Loucy (cell line): ENCODE measurements around the gene KSR1.

Experiments
- H2AFZ ChIP-seq: fragments of 200-600 bp; sonication (generic); 2 replicates; pipeline ENCODE4 v1.6.0; 2016; ENCODE audit warnings: antibody characterized with exemption, mild to moderate bottlenecking, low read length, moderate library complexity
- H3F3A ChIP-seq: fragments of 200-600 bp; 2 replicates; pipeline ENCODE4 v1.6.0; 2016; ENCODE audit warnings: antibody characterized with exemption, low read depth, mild to moderate bottlenecking
- H3K27me3 ChIP-seq: fragments of 200-600 bp; sonication (generic); 2 replicates; pipeline ENCODE4 v1.6.1; 2014; ENCODE audit warnings: low read length, mild to moderate bottlenecking; ENCODE audit not compliant: insufficient read depth, poor library complexity, severe bottlenecking
- H3K36me3 ChIP-seq: fragments of 200-600 bp; sonication (generic); 2 replicates; pipeline ENCODE4 v1.6.1; 2016; ENCODE audit warnings: low read length; ENCODE audit not compliant: insufficient read depth
- H3K4me1 ChIP-seq: fragments of 200-600 bp; sonication (generic); 2 replicates; pipeline ENCODE4 v1.5.1; 2014; ENCODE audit warnings: low read length, mild to moderate bottlenecking; ENCODE audit not compliant: insufficient read depth, poor library complexity, severe bottlenecking
- H3K4me2 ChIP-seq: fragments of 200-600 bp; sonication (generic); 2 replicates; pipeline ENCODE4 v1.6.0; 2014; ENCODE audit warnings: antibody characterized with exemption, low read length, low read depth, mild to moderate bottlenecking; ENCODE audit not compliant: poor library complexity, severe bottlenecking
- H3K4me3 ChIP-seq: fragments of 200-600 bp; sonication (generic); 2 replicates; pipeline ENCODE4 v1.5.1; 2014; ENCODE audit warnings: low read length, mild to moderate bottlenecking, mixed read lengths; ENCODE audit not compliant: poor library complexity, severe bottlenecking
- H3K79me2 ChIP-seq: fragments of 200-600 bp; sonication (generic); 2 replicates; pipeline ENCODE4 v1.6.1; 2014; ENCODE audit warnings: low read length; ENCODE audit not compliant: insufficient read depth
- H3K9ac ChIP-seq: fragments of 200-600 bp; sonication (generic); 2 replicates; pipeline ENCODE4 v1.6.0; 2014; ENCODE audit warnings: mild to moderate bottlenecking, low read depth, low read length, moderate library complexity; ENCODE audit not compliant: poor library complexity, severe bottlenecking
- H3K9me2 ChIP-seq: fragments of 200-600 bp; sonication (generic); replicated peaks from 2 replicates; pipeline ENCODE4 v1.6.1; 2016; ENCODE audit warnings: low read depth, low read length, mixed read lengths
- H3K9me3 ChIP-seq: fragments of 200-600 bp; sonication (generic); 2 replicates; pipeline ENCODE4 v1.6.1; 2014; ENCODE audit warnings: mild to moderate bottlenecking, antibody characterized with exemption, low read length, low read depth; ENCODE audit not compliant: insufficient read depth
- H4K20me1 ChIP-seq: fragments of 200-600 bp; sonication (generic); 2 replicates; pipeline ENCODE4 v1.6.0; 2014; ENCODE audit warnings: antibody characterized with exemption, low read length, mild to moderate bottlenecking; ENCODE audit not compliant: insufficient read depth, poor library complexity, severe bottlenecking
- EZH2phosphoT487 ChIP-seq: fragments of 200-600 bp; IDR thresholded peaks from 2 replicates; pipeline ENCODE4 v1.6.1; 2018; ENCODE audit warnings: antibody characterized with exemption, mild to moderate bottlenecking, moderate library complexity, borderline replicate concordance
- TF ChIP-seq, protein P1 (sequence below): fragments of 200-600 bp; sonication (generic); conservative IDR thresholded peaks from 2 replicates; pipeline ENCODE4 v1.5.1; 2014; ENCODE audit warnings: mild to moderate bottlenecking, antibody characterized with exemption, low read length

KSR1 gene

DNA sequence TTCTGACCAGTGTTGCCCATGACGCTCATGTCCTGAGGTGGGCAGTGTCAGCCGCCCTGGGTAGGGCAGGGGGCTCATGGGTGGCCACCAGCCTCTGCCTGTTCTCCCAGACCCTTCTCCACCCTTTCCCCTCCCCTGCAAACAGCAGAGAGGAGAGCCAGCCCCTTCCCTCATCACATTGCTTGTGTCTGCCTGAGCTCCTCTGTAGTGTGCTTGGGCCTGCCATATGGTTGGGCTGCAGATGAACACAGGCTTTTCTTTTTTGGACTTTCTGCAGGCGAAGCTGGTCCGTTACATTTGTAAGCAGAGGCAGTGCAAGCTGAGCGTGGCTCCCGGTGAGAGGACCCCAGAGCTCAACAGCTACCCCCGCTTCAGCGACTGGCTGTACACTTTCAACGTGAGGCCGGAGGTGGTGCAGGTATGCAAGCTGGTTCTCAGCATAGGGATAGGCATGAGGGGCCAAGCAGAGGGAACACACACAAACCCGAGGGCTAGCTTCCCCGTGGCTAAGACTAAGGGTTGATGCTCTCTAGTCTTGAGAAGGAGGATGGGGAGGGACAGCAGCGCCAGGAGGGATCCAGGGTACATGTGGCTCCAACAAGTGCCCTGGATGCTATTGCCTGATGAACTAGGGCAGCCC, 94.2 kb downstream of the KSR1 start:
- Histone ChIP-seq H3K4me3 (no peak overlapping the region), H3F3A (no peaks in the 10 kb centered on the region), H3K27me3 (no peaks in the 10 kb centered on the region), H4K20me1 (peaks cover 14% of the 10 kb centered on the region), H3K4me1 (peaks cover 21% of the 10 kb centered on the region), H3K9me3 (no peaks in the 10 kb centered on the region), H3K9ac (no peak overlapping the region), H3K79me2 (peaks cover 34% of the 10 kb centered on the region; the same call in 1 of the 2 replicates), H2AFZ (no peak overlapping the region), H3K4me2 (no peak overlapping the region), H3K9me2 (no peaks in the 10 kb centered on the region), H3K36me3 (peaks cover 5% of the 10 kb centered on the region; the same call in 1 of the 2 replicates)
- TF ChIP-seq, protein P1, sequence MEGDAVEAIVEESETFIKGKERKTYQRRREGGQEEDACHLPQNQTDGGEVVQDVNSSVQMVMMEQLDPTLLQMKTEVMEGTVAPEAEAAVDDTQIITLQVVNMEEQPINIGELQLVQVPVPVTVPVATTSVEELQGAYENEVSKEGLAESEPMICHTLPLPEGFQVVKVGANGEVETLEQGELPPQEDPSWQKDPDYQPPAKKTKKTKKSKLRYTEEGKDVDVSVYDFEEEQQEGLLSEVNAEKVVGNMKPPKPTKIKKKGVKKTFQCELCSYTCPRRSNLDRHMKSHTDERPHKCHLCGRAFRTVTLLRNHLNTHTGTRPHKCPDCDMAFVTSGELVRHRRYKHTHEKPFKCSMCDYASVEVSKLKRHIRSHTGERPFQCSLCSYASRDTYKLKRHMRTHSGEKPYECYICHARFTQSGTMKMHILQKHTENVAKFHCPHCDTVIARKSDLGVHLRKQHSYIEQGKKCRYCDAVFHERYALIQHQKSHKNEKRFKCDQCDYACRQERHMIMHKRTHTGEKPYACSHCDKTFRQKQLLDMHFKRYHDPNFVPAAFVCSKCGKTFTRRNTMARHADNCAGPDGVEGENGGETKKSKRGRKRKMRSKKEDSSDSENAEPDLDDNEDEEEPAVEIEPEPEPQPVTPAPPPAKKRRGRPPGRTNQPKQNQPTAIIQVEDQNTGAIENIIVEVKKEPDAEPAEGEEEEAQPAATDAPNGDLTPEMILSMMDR = no peak
- TF ChIP-seq EZH2phosphoT487 = no peak

DNA sequence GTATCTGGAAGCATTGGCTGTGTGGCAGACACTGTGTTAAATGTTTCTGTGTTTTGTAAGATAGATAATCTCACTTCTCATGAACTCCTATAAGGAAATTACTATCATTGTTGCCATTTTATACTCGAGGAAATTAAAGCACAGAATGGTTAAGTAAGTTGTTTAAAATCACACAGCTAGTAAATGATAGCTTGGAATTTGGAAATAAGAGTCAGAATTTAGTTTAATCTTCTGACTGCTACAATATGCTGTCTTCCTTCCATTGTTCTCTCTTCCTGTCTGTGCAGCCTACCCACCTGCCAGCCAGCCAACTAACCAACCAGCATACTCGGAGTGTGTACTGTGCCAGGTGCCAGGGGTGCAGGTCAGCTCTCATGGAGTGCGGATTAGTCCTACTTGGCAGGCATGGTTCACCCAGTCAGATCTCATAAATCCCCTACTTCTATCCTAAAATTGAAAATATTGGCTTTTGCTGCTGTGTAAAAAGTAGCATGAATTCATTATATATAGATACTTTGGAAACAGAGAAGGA, 94.8 kb downstream of the KSR1 start:
- Histone ChIP-seq H3K79me2 (peaks cover 28% of the 10 kb centered on the region; the same call in 1 of the 2 replicates), H3K9me3 (no peaks in the 10 kb centered on the region), H3F3A (no peaks in the 10 kb centered on the region), H3K9me2 (no peaks in the 10 kb centered on the region), H3K27me3 (no peaks in the 10 kb centered on the region), H3K4me3 (no peak overlapping the region), H3K9ac (no peak overlapping the region), H3K4me1 (peaks cover 14% of the 10 kb centered on the region), H3K36me3 (peaks cover 5% of the 10 kb centered on the region; the same call in 1 of the 2 replicates), H4K20me1 (peaks cover 9% of the 10 kb centered on the region), H3K4me2 (no peak overlapping the region), H2AFZ (no peak overlapping the region)
- TF ChIP-seq EZH2phosphoT487 = no peak
- TF ChIP-seq, protein P1 = no peak

- peaks cover 7% of the 10 kb centered on the region for H3K4me1 ChIP-seq
- H3K79me2 ChIP-seq = peaks cover 21% of the 10 kb centered on the region; the same call in 1 of the 2 replicates
- no peak overlapping the region for H3K4me3 ChIP-seq
- no peaks in the 10 kb centered on the region for H3K27me3 ChIP-seq
- no peak overlapping the region for H2AFZ ChIP-seq
- no peak for TF ChIP-seq EZH2phosphoT487
- TF ChIP-seq, protein P1 = no peak
- H3K9me3 ChIP-seq = no peaks in the 10 kb centered on the region
- no peaks in the 10 kb centered on the region for H3K9me2 ChIP-seq
- peaks cover 5% of the 10 kb centered on the region; the same call in 1 of the 2 replicates for H3K36me3 ChIP-seq
- no peaks in the 10 kb centered on the region for H3F3A ChIP-seq
- peaks cover 2% of the 10 kb centered on the region for H4K20me1 ChIP-seq
- no peak overlapping the region for H3K9ac ChIP-seq
- no peak overlapping the region for H3K4me2 ChIP-seq
Observed at GRCh38 chr17:27551701-27552248, 95.5 kb downstream of the KSR1 start.
